M059J (cell line): ENCODE measurements around the gene SFSWAP. TPM values are rescaled to one million over a fixed set of nuclear protein-coding genes. Genes with fewer than 3 reads are reported as not detected.
A peak's percentile ranks its signal among the peaks of the same experiment; 100 is the strongest.

Experiments used
- DNase-seq: peaks from one replicate; pipeline ENCODE4 v3.0.0-alpha.2; 2012; ENCODE audit warnings: low read depth
- total RNA-seq: library from RNA; depleted of rRNA; stranded (reverse); fragments of >200 nt; shearing (Covaris generic); gene quantifications from 2 replicates; pipeline ENCODE4 v1.2.3, GENCODE V29; 2014

SFSWAP gene
- total RNA-seq, 1 experiment from 2014 or later: 24.1 TPM

GRCh38 chr12:131815131-131815530, 104.2 kb downstream of the SFSWAP start:
- no peak for DNase-seq

GRCh38 chr12:131816495-131816894, 105.6 kb downstream of the SFSWAP start:
- DNase-seq: no peak

- DNase-seq: no peak
Measured at GRCh38 chr12:131817241-131817640, 106.4 kb downstream of the SFSWAP start.

- no peak for DNase-seq
Measured at GRCh38 chr12:131818821-131819585, 108.1 kb downstream of the SFSWAP start.

GRCh38 chr12:131824450-131824849, 113.6 kb downstream of the SFSWAP start:
- DNase-seq: no peak

- peak; percentile 68 for DNase-seq
Measured at GRCh38 chr12:131825146-131825892, 114.4 kb downstream of the SFSWAP start.

- DNase-seq: no peak
Measured at GRCh38 chr12:131826097-131826928, 115.4 kb downstream of the SFSWAP start.

GRCh38 chr12:131827961-131828534, 117.2 kb downstream of the SFSWAP start, which contains the start of gene MMP17:
Gene MMP17, plus strand, starts transcription at chr12:131828393. Its CDS starts 102 bp downstream, at chr12:131828495.
- DNase-seq: peak; percentile 52

GRCh38 chr12:131828671-131829355, 117.9 kb downstream of the SFSWAP start:
- DNase-seq: peak; percentile 40

- peak; percentile 42 for DNase-seq
Measured at GRCh38 chr12:131829356-131829747, 118.5 kb downstream of the SFSWAP start.

- no peak for DNase-seq
Measured at GRCh38 chr12:131829791-131830334, 119.0 kb downstream of the SFSWAP start.

- peak; percentile 89 for DNase-seq
Measured at GRCh38 chr12:131830335-131830913, 119.5 kb downstream of the SFSWAP start.

GRCh38 chr12:131830914-131831571, 120.2 kb downstream of the SFSWAP start:
- DNase-seq: peak; percentile 63

GRCh38 chr12:131831635-131832041, 120.7 kb downstream of the SFSWAP start:
- peak; percentile 83 for DNase-seq

- peak; percentile 77 for DNase-seq
Measured at GRCh38 chr12:131832321-131833231, 121.7 kb downstream of the SFSWAP start.

- no peak for DNase-seq
Measured at GRCh38 chr12:131833288-131833895, 122.5 kb downstream of the SFSWAP start.

GRCh38 chr12:131833896-131834641, 123.2 kb downstream of the SFSWAP start:
- DNase-seq: peak; percentile 39
